ENCODE measurements around the gene CAMSAP1. TPM values are rescaled to one million over a fixed set of nuclear protein-coding genes. Genes with fewer than 3 reads are reported as not detected.

CAMSAP1 gene
- total RNA-seq, 1 donor from 2014 or later = 31.1 TPM

DNA sequence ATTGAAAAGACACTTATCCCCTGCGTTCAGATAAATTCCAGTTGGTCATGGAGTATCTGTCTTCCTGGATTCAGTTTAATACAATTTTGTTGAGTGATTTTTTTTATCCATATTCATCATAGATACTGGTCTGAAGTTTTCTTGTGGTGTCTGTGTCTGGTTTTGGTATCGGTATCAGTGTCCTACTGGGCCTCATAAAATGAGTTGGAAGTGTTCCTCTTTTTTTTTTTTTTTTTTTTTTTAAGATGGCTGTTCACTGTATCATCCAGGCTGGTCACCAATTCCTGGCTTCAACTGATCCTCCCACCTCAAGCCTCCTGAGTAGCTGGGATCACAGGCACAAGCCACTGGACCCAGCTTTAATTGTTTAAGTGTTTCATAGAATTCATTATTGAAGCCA, 2.9 kb upstream of the CAMSAP1 start:
- DNase-seq (ENCODE audit: low read depth) = no peak
- TF ChIP-seq, protein P1, sequence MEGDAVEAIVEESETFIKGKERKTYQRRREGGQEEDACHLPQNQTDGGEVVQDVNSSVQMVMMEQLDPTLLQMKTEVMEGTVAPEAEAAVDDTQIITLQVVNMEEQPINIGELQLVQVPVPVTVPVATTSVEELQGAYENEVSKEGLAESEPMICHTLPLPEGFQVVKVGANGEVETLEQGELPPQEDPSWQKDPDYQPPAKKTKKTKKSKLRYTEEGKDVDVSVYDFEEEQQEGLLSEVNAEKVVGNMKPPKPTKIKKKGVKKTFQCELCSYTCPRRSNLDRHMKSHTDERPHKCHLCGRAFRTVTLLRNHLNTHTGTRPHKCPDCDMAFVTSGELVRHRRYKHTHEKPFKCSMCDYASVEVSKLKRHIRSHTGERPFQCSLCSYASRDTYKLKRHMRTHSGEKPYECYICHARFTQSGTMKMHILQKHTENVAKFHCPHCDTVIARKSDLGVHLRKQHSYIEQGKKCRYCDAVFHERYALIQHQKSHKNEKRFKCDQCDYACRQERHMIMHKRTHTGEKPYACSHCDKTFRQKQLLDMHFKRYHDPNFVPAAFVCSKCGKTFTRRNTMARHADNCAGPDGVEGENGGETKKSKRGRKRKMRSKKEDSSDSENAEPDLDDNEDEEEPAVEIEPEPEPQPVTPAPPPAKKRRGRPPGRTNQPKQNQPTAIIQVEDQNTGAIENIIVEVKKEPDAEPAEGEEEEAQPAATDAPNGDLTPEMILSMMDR (conservative IDR thresholded peaks at IDR 0.05; ENCODE audit: low read depth, low read length) = no peak
- no peak overlapping the region for H3K4me3 ChIP-seq (ENCODE audit: low read depth, low read length)

GRCh38 chr9:135909371-135909770, 2.0 kb upstream of the CAMSAP1 start:
- TF ChIP-seq, protein P1 (conservative IDR thresholded peaks at IDR 0.05; ENCODE audit: low read depth, low read length) = no peak
- no peak for DNase-seq (ENCODE audit: low read depth)
- H3K4me3 ChIP-seq (ENCODE audit: low read depth, low read length) = peak overlapping the region; percentile 13

DNA sequence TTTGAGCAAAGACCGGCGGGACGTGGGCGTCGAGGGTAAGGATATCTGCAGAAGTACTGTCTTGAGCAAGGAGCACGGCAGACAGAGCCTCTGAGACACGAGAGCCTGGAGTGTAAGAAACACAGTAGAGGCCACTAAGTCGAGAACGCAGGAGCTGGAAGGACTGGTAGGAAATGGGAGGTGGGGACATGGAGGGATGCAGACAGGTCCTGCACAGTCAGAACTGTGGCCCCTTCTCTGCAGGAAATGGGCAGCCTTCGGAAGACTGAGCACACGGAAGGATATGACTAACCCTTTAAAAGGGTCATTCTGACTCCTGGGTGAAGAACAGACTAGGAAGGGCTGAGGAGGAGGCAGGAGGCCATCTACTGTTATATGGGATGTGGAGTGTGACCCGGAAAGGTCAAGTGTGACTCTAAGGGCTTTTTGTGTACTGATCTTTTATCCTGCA, 1.4 kb upstream of the CAMSAP1 start:
- TF ChIP-seq, protein P1 (conservative IDR thresholded peaks at IDR 0.05; ENCODE audit: low read depth, low read length) = no peak
- H3K4me3 ChIP-seq (ENCODE audit: low read depth, low read length) = peak overlapping the region; percentile 5
- no peak for DNase-seq (ENCODE audit: low read depth)

DNA sequence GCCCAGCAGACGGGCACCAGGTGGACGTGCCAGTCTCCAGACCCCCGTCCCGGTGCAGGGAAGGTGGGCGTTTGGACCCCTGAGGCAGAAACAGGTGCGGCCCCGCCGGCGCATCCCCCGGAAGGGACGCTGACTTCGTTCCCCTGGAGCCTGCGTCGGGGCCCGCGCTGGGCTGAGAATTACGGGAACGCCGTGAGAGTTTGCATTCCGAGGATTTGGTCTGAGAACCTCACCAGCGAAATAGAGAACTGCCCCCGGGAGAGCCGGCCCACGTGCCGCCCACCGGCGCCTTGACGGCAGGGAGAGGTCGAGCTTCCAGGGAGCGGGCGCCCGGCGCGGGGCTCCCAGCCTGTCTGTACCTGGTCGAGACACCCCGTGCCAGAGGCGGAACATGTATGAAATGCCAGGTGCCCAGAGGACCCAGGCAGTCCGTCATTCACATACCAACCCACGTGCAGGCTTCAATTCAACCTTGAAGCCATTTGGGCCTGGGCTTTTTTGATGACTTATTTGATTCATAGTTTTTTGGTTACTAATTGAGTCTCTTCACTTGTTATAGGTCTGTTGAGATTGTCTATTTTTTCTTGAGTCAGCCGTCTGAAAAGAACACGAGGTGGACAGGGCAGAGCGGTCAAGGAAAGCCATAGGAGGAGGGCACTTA, 877 bp upstream of the CAMSAP1 start:
- H3K4me3 ChIP-seq (ENCODE audit: low read depth, low read length) = peak overlapping the region; percentile 74
- DNase-seq (ENCODE audit: low read depth) = no peak
- TF ChIP-seq, protein P1 (conservative IDR thresholded peaks at IDR 0.05; ENCODE audit: low read depth, low read length) = no peak

DNA sequence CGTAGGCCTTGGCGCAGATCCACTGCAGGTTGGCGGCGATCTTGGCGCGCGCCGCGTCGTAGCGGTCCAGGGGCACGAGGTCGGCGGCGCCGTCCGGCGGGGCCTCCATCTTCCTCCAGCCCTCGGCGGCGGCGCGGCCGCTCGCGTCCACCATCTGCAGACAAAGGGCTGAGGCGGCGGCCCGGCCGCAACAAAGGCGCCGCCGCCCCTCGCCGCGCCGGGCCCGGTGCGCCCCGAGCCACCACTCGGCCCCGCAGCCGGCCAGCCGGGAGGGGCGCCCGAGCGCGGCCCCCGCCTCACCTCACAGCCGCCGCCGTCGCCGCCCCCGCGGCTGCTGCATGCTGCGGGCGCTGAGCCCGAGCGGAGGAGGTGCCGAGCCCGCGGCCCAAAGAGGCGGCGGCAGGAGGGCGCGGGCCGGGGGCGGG, 328 bp downstream of the CAMSAP1 start:
- DNase-seq (ENCODE audit: low read depth) = no peak
- H3K4me3 ChIP-seq (ENCODE audit: low read depth, low read length) = peak overlapping the region; percentile 61
- TF ChIP-seq, protein P1 (conservative IDR thresholded peaks at IDR 0.05; ENCODE audit: low read depth, low read length) = no peak

GRCh38 chr9:135906291-135907005, 898 bp downstream of the CAMSAP1 start:
- DNase-seq (ENCODE audit: low read depth) = peak; percentile 39
- H3K4me3 ChIP-seq (ENCODE audit: low read depth, low read length) = peak overlapping the region; percentile 61
- TF ChIP-seq, protein P1 (conservative IDR thresholded peaks at IDR 0.05; ENCODE audit: low read depth, low read length) = no peak

Measured in epithelial cell of proximal tubule (primary cell).